Choroid plexus epithelial cell (primary cell): ENCODE results near the gene TSEN34.
"Not testable (repeated sequence)": the region's sequence is repeated elsewhere in the genome, so short reads cannot be mapped to it uniquely, and the experiment has no call there.

Experiments
- DNase-seq: peaks from one replicate; pipeline ENCODE4 v3.0.0-alpha.2; 2010; ENCODE audit warnings: low read depth
- H3K4me3 ChIP-seq: 2 replicates; pipeline ENCODE4 v1.5.1; 2011; ENCODE audit warnings: low read depth, mild to moderate bottlenecking, control low read depth, low read length, moderate library complexity
- CTCF ChIP-seq: conservative IDR thresholded peaks from 2 replicates; pipeline ENCODE4 v1.5.1; 2011; ENCODE audit warnings: low read depth, mild to moderate bottlenecking, control low read depth, inconsistent platforms, low read length, moderate library complexity

Gene TSEN34

GRCh38 chr19:54223277-54223936, 32.3 kb downstream of the TSEN34 start:
- DNase-seq, H3K4me3 ChIP-seq: not testable (repeated sequence)

DNA sequence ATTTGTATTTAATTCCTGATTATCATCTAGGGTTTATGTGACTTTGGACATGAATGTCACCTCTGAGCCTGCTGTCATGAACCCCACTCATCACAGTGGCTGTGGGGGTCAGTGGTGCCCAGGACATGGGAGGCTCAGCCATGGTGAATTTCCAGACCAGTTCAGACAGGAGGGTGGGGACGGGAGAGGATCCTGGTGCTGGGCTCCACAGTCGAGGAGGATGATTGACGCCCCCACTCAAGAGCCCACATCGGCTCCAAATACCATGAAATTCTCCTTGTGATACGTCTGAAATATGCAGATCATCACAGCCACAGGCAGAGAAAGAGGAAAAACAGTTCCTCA, 32.8 kb downstream of the TSEN34 start:
- not testable (repeated sequence) for DNase-seq, H3K4me3 ChIP-seq

- not testable (repeated sequence) for DNase-seq, H3K4me3 ChIP-seq
Measured at GRCh38 chr19:54224619-54225018, 33.5 kb downstream of the TSEN34 start.

DNA sequence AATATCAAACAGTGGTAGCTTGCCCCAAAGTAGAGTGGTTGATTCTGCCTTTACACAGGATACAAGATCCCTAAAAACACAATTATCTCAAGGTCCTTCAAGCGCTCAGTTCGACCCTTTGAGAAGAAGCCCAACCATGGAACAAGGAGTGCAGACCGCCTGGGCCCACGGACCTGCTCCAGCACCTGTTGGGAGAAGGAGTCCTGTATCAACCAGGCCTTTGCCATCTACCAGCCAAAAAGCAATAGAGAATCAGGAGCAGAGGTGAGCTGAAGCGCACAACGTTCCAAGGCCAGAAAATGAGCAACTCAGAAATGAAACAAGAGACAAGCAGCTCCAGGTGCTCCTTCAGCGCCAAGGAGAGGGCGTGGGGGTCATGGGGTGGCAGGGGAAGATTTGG, 38.0 kb downstream of the TSEN34 start:
- DNase-seq = no peak
- no peak overlapping the region for H3K4me3 ChIP-seq
- no peak for TF ChIP-seq CTCF

- TF ChIP-seq CTCF = no peak
- no peak overlapping the region for H3K4me3 ChIP-seq
- DNase-seq = no peak
Measured at GRCh38 chr19:54230031-54230430, 38.9 kb downstream of the TSEN34 start.

DNA sequence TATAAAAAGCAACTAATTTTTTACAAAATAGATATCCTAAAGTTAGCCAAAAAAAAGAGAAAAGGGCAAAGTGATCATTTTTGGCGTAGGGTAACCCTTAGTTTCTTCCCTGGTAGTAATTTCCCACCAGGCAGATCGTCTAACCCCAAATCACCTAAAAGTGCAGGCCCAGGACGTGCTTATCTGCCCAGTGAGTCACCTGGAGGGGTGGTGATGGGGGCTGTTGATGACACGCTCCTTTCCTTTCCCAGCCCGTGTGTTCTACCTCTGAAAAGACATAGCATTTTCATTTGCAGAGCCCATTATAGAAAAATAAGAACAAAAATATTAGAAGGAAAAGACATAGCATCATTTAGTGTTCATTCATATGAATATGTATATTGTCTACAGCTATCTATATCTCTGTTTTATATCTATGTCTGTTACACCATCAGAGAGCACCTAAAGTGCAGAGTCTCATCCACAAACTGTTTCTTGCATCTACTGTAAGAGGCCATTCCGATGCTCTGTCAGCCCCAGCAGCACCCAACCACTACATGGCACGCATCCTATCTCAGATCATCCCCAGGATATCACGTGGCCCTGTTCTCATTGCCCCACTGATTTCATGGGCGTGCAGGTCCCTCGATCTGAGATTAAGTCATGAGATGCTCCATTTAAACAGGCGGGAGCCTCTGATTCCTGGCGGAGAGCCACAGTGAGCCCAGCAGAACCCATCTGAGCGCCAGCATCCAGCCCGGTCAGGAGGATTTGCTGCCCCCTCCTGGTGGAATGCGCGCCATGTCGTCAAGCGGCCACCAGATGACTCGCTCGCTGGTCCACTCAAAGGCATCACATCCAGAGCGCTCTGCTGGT, 40.2 kb downstream of the TSEN34 start:
- peak; percentile 85 for DNase-seq
- peak; percentile 94 for TF ChIP-seq CTCF
- H3K4me3 ChIP-seq = no peak overlapping the region

DNA sequence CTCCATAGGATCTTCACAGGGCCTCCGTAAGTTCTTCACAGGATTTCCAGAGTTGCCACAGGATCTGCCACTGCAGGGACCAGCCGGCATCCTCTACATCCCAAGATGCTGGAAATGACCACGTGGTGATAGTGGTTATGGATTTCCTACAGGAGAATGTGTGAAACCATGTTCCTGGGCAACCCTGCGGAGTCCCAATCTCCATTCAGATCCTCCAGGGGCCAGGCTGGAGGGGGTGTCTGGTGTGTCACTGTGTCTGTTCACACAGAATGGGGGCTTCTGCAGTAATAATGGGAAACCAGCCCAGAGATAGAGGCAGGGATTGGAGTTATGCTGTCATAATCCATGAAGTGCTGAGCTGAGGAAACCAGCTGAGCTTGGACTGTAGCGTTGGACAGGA, 42.8 kb downstream of the TSEN34 start:
- no peak for TF ChIP-seq CTCF
- no peak for DNase-seq
- no peak overlapping the region for H3K4me3 ChIP-seq

GRCh38 chr19:54239491-54240371, 48.6 kb downstream of the TSEN34 start:
- DNase-seq, H3K4me3 ChIP-seq: not testable (repeated sequence)

GRCh38 chr19:54240372-54241336, 49.5 kb downstream of the TSEN34 start:
- H3K4me3 ChIP-seq, DNase-seq: not testable (repeated sequence)

- not testable (repeated sequence) for DNase-seq, H3K4me3 ChIP-seq
Measured at GRCh38 chr19:54242234-54242633, 51.1 kb downstream of the TSEN34 start.

DNA sequence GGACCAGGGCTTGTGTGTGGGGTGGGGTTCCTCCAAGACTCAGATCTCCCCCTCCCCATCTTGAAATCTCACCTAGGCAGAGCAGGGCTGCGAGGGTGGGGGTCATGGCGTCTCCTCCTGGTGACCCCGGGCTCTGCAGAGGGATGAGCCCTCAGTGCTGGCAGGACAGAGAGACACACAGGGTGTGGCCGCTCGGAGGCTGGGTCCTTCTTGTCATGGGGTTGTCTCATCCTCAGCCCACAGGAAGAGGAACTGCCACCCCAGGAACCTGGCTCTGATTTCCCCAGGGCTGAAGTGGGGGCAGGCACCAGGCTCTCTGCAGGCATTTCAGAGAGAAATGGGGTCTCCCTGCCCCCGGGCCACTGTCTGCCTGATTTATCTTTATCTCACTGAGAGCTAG, 51.5 kb downstream of the TSEN34 start, which contains the start of gene LILRA6:
TSS of gene LILRA6 (minus strand) at position 145 of the 400 bp plus-strand sequence.
- H3K4me3 ChIP-seq, DNase-seq: not testable (repeated sequence)

- DNase-seq, H3K4me3 ChIP-seq: not testable (repeated sequence)
Measured at GRCh38 chr19:54243809-54244208, 52.7 kb downstream of the TSEN34 start.
